GM21367 (cell line): ENCODE results near the gene BMPER.

Source experiments
- ATAC-seq: cut with Tn5 transposase; IDR thresholded peaks from one replicate; pipeline ENCODE4 v1.9.1; 2021; ENCODE audit not compliant: unreplicated experiment

The BMPER gene

GRCh38 chr7:34131371-34131770, 226.0 kb downstream of the BMPER start:
- no peak for ATAC-seq

- no peak for ATAC-seq
Observed at GRCh38 chr7:34133356-34133982, 228.1 kb downstream of the BMPER start.

GRCh38 chr7:34133983-34134782, 228.8 kb downstream of the BMPER start:
- ATAC-seq: no peak

GRCh38 chr7:34135924-34136323, 230.6 kb downstream of the BMPER start:
- no peak for ATAC-seq

- no peak for ATAC-seq
Observed at GRCh38 chr7:34136698-34137097, 231.4 kb downstream of the BMPER start.

- ATAC-seq: no peak
Observed at GRCh38 chr7:34137176-34137575, 231.8 kb downstream of the BMPER start.

GRCh38 chr7:34138483-34138882, 233.1 kb downstream of the BMPER start:
- ATAC-seq: no peak

- ATAC-seq: no peak
Observed at GRCh38 chr7:34139086-34139485, 233.7 kb downstream of the BMPER start.

GRCh38 chr7:34140066-34140465, 234.7 kb downstream of the BMPER start:
- ATAC-seq: no peak

- ATAC-seq: no peak
Observed at GRCh38 chr7:34143402-34143801, 238.1 kb downstream of the BMPER start.

- ATAC-seq: no peak
Observed at GRCh38 chr7:34145603-34146002, 240.3 kb downstream of the BMPER start.

GRCh38 chr7:34153656-34154270, 248.4 kb downstream of the BMPER start:
- no peak for ATAC-seq

GRCh38 chr7:34155220-34155908, 250.0 kb downstream of the BMPER start:
- ATAC-seq: no peak

- ATAC-seq: no peak
Observed at GRCh38 chr7:34156336-34156735, 251.0 kb downstream of the BMPER start.

- ATAC-seq: no peak
Observed at GRCh38 chr7:34157137-34157536, 251.8 kb downstream of the BMPER start.

- ATAC-seq: no peak
Observed at GRCh38 chr7:34158368-34159153, 253.2 kb downstream of the BMPER start.

- ATAC-seq: no peak
Observed at GRCh38 chr7:34160261-34160752, 255.0 kb downstream of the BMPER start.

- no peak for ATAC-seq
Observed at GRCh38 chr7:34162027-34162565, 256.8 kb downstream of the BMPER start.

- no peak for ATAC-seq
Observed at GRCh38 chr7:34162677-34163076, 257.3 kb downstream of the BMPER start.

- no peak for ATAC-seq
Observed at GRCh38 chr7:34163956-34164355, 258.6 kb downstream of the BMPER start.
